ENCODE measurements around the gene LYZL6. TPM values are rescaled to one million over a fixed set of nuclear protein-coding genes. Genes with fewer than 3 reads are reported as not detected.
A peak's percentile ranks its signal among the peaks of the same experiment; 100 is the strongest.
"Not testable (repeated sequence)": the region's sequence is repeated elsewhere in the genome, so short reads cannot be mapped to it uniquely, and the experiment has no call there.

Gene LYZL6
- total RNA-seq, 1 donor from 2014 or later: not detected

GRCh38 chr17:35948092-35948491 lies 4.6 kb upstream of the LYZL6 start:
- ATAC-seq (no peak), DNase-seq (ENCODE audit: low spot score) (no peak)

DNA sequence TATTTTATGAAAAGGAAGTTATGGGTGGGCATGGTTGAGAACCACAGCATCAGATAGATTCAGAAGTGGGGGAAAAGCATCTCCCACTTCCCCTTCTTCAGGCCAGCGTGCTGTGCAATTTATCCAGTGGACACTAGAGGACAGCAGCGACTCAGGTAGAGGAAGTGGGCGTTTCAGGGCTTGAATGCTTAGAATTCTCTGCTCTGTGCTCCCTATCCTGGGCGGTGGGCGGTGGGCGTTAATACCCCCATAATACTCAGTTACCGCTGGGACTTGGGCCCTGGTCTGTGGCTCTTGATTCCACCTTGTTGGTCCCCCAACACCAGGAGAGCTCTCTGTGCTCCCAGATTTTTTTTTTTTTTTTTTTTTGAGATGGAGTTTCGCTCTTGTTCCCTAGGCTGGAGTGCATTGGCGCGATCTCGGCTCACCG lies 3.7 kb upstream of the LYZL6 start:
- peak; percentile 97 for ATAC-seq
- DNase-seq (ENCODE audit: low spot score): peak; percentile 62

- ATAC-seq: no peak
- no peak for DNase-seq (ENCODE audit: low spot score)
These were observed 638 bp upstream of the LYZL6 start for GRCh38 chr17:35944151-35944550.

GRCh38 chr17:35942588-35943186 lies 826 bp downstream of the LYZL6 start:
- ATAC-seq: no peak
- DNase-seq (ENCODE audit: low spot score): no peak

DNA sequence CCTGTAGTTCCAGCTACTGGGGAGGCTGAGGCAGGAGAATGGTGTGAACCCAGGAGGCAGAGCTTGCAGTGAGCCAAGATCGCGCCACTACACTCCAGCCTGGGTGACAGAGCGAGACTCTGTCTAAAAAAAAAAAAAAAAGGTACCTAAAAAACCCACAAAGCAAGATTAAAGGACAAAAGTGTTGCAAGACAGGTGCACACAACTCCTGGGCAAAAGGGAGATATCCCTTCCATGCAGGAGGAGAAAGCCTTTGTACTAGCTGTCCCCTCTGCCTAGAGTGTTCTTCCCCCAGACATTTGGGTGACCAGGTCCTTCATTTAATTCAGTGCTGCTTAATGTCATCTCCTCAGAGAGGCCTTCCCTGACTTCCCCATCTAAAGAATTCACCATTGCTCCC lies 5.0 kb downstream of the LYZL6 start:
- not testable (repeated sequence) for ATAC-seq; DNase-seq (ENCODE audit: low spot score)

GRCh38 chr17:35936063-35936462 lies 7.5 kb downstream of the LYZL6 start:
- ATAC-seq (peak; percentile 65), DNase-seq (ENCODE audit: low spot score) (no peak)

DNA sequence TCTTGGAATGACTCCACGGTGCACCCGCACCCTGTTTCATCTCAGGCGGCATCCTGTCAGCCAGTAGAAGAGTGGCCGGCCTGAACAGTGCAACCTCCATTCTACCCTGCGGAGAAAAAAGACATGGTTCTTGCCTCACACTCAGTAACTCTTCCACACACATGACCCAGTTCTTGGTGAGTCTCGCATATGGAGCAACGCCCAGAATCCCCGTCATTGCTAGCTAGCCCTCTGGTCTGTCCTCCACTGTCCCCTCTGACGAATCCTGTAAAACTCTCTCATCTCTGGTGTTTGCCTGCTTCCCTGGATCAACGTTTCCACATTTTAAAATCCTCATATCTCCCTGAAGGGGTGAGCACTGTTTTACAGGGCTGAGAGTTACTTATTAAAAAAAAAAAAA lies 8.8 kb downstream of the LYZL6 start:
- no peak for DNase-seq (ENCODE audit: low spot score)
- no peak for ATAC-seq

DNA sequence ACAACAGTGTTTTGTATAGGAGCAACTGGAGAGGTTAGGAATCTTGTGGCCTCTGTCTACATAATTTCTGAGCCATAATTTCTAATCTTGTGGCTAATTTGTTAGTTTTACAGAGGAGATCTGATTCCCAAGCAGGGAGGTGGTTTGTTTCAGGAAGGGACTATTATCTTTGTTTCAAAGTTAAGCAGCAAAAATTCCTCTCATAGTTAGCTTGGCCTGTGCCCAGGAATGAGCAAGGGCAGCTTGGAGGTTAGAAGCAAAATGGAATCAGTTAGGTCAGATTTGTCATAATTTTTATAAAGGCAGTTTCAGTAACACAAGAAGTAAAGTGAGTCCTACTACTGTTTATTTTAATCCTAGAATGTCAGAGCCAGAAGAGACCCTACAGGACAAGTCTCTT lies 10.9 kb downstream of the LYZL6 start:
- no peak for ATAC-seq
- no peak for DNase-seq (ENCODE audit: low spot score)

- DNase-seq (ENCODE audit: low spot score) (no peak), ATAC-seq (no peak)
These were observed 11.6 kb downstream of the LYZL6 start for GRCh38 chr17:35931794-35932425.

- ATAC-seq: peak; percentile 88
- peak; percentile 70 for DNase-seq (ENCODE audit: low spot score)
These were observed 13.1 kb downstream of the LYZL6 start, which contains the start of gene RDM1 for GRCh38 chr17:35930211-35931065. Gene RDM1 (minus strand): TSS chr17:35930773. CDS start chr17:35930727, 46 bp downstream.

- ATAC-seq: peak; percentile 59
- DNase-seq (ENCODE audit: low spot score): no peak
These were observed 15.8 kb downstream of the LYZL6 start for GRCh38 chr17:35927714-35928113.

- ATAC-seq: no peak
- no peak for DNase-seq (ENCODE audit: low spot score)
These were observed 19.9 kb downstream of the LYZL6 start for GRCh38 chr17:35923609-35924114.

DNA sequence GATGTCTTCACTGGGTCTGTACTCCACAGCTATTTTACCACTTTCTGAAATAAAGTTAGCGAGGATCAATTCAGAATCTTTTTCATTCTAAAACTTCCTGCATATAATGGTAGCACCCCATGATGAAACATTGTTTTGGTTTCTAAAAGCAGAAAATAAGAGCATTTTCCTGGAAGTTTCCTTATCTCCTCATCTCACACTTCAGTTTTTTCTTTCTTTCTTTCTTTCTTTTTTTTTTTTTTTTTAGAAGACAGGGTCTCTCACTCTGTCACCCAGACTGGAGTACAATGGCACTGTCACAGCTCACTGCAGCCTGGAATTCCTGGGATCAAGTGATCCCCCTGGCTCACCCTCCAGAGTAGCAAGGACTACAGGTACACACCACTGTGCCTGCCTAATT lies 23.3 kb downstream of the LYZL6 start:
- ATAC-seq (no peak), DNase-seq (ENCODE audit: low spot score) (no peak)

DNA sequence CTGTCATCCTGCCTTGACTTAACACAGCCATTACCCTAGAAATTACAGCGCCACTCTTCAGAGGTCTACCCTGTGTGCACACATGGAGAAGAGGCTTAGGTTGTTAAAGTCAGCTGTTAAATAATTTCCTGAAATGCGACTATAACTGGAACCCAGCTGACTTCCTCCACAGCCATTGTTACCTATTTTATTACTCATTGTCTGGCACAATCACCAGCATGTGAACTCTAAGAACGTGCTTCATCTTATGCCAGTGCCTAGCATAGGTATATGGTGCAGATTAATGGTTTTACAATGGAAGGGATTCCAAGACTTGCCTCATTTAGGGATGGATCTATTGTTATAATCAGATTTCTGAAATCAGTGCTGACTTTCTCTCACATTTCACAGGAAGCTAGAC lies 24.8 kb downstream of the LYZL6 start:
- ATAC-seq (no peak), DNase-seq (ENCODE audit: low spot score) (no peak)

DNA sequence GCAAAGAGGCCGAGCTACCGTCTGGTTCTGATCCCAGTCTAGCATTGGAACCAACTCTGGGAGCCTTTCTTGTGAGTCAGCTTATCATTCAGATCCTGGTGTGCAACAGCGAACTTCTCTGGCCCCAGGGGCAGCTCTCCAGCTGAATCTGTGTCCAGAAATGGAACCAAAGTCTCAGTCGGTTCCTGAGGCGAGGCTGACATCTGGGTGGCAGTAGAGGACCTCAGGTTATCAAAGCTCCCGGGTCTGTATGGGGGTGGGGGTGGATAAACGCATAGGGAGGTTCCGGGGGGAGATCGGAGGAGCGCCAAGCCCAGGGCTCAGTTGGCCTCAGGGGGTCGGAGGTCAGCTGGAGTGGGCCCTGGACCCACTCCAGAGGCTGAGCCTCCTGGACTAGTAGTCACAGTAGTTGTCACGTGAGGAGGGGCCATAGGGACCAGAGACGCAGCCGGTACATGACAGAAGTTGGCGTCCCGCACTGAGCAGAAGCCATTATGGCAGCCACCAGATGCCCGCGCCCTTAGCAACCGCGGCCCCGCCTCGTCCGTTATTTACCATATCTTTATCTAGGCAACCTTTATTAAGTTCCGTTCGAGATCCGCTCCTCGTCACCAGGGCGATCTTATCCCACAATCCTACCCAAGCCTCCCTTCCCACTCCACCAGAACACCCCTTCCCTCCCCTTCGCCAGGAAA lies 25.8 kb downstream of the LYZL6 start:
- ATAC-seq: no peak
- DNase-seq (ENCODE audit: low spot score): no peak

DNA sequence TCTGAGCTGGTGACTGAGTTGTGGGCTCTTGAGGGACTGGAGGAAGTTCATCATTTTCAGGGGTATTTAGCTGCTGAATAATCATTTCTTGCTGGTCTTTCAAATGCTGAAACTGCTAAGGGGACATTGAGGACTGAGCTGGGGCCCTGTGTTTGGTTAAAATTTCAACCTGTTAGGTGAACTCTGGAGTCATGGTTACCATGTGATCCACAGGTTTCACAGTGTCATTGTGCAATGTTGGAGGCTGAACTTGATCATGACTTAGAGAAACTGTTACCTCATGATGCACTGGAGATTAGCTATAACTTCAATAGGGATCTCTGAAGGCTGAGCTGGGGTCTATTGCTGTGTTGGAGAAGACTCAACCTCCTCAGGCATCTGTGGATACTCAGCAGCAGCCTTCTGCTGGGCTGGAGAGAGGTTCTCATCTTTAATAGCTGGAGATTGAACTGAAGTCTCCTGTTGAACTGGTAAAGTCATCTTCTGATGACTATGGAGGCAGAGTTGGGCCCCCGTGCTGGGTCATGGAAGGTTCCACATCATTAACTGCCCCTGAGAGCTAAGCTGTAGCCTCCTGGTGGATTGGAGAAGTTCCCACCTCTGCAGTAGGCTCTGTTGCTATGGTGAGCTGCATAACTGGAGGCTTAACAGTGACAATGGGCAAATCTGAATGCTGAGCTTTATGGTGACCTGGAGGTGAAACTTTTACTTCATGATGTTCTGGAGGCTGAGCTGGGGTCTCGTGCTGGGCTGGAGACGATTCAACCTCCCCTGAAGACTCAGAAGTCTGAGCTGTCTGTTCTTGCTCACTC lies 28.2 kb downstream of the LYZL6 start:
- DNase-seq (ENCODE audit: low spot score) (peak; percentile 68), ATAC-seq (peak; percentile 74)

DNA sequence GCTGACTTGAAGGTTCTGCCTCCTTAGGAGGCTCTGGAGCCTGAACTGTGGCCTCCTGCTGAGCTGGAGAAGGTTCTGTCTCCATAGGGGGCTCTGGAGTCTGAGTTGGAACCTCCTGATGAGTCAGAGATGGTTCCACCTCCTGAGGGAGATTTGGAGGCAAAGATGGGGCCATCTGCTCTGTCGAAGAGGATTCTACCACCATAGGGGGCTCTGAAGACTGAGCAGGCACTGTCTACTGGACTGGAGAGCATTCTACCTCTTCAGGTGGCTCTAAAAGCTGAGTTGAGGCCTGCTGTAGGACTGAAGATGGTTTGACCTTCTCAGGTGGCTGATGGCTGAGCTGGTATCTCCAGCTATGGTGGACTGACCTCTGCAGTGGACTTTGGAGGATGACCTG lies 29.2 kb downstream of the LYZL6 start:
- DNase-seq (ENCODE audit: low spot score) (no peak), ATAC-seq (no peak)

GRCh38 chr17:35913609-35914008 lies 29.9 kb downstream of the LYZL6 start:
- DNase-seq (ENCODE audit: low spot score): peak; percentile 59
- ATAC-seq: peak; percentile 51

GRCh38 chr17:35912942-35913341 lies 30.6 kb downstream of the LYZL6 start:
- DNase-seq (ENCODE audit: low spot score) (peak; percentile 69), ATAC-seq (peak; percentile 69)

- DNase-seq (ENCODE audit: low spot score) (no peak), ATAC-seq (no peak)
These were observed 31.1 kb downstream of the LYZL6 start for GRCh38 chr17:35912339-35912912.

All from left lobe of liver (tissue), 2 donors.